HepG2 (cell line): ENCODE results near the gene TGM2. TPM values are rescaled to one million over a fixed set of nuclear protein-coding genes. Genes with fewer than 3 reads are reported as not detected.

ENCODE experiments used
- ADNP ChIP-seq: sonication (generic); formaldehyde crosslinking; IDR thresholded peaks from 2 replicates; pipeline ENCODE4 v1.4.0; 2020; ENCODE audit warnings: missing genetic modification reagents
- CBX5 ChIP-seq: sonication (generic); formaldehyde crosslinking; IDR thresholded peaks from 2 replicates; pipeline ENCODE4 v1.4.0; 2020; ENCODE audit warnings: missing genetic modification reagents, borderline replicate concordance
- HIC2 ChIP-seq: sonication (generic); formaldehyde crosslinking; IDR thresholded peaks from 2 replicates; pipeline ENCODE4 v1.9.0; 2022; ENCODE audit warnings: low read depth, missing genetic modification reagents
- ISX ChIP-seq: sonication (generic); formaldehyde crosslinking; conservative IDR thresholded peaks from 2 replicates; pipeline ENCODE4 v1.5.0; 2020; ENCODE audit warnings: missing genetic modification reagents
- MXD1 ChIP-seq: sonication (generic); formaldehyde crosslinking; IDR thresholded peaks from 2 replicates; pipeline ENCODE4 v1.4.0; 2020; ENCODE audit warnings: mild to moderate bottlenecking, missing genetic modification reagents
- MYNN ChIP-seq: sonication (generic); formaldehyde crosslinking; IDR thresholded peaks from 2 replicates; pipeline ENCODE4 v1.4.0; 2020; ENCODE audit warnings: mild to moderate bottlenecking, low read depth, missing genetic modification reagents
- NFIC ChIP-seq: IDR thresholded peaks from 2 replicates; pipeline ENCODE4 v1.6.1; 2012; ENCODE audit warnings: mild to moderate bottlenecking, low read length, inconsistent platforms
- NFYC ChIP-seq: IDR thresholded peaks from 2 replicates; pipeline ENCODE4 v1.6.1; 2016; ENCODE audit warnings: missing genetic modification reagents, missing compliant biosample characterization
- REXO4 ChIP-seq: sonication (generic); formaldehyde crosslinking; IDR thresholded peaks from 2 replicates; pipeline ENCODE4 v1.8.0; 2022; ENCODE audit warnings: missing genetic modification reagents, mild to moderate bottlenecking, borderline replicate concordance
- SMARCC2 ChIP-seq: fragments of 450-650 bp; IDR thresholded peaks from 2 replicates; pipeline ENCODE4 v1.6.1; 2017; ENCODE audit warnings: antibody characterized with exemption, mild to moderate bottlenecking
- ZBTB33 ChIP-seq: sonication (generic); formaldehyde crosslinking; IDR thresholded peaks from 2 replicates; pipeline ENCODE4 v1.4.0; 2020; ENCODE audit warnings: missing genetic modification reagents
- ZFP41 ChIP-seq: sonication (generic); formaldehyde crosslinking; IDR thresholded peaks from 2 replicates; pipeline ENCODE4 v1.4.0; 2020; ENCODE audit warnings: mild to moderate bottlenecking, missing genetic modification reagents, borderline replicate concordance
- ZNF124 ChIP-seq: sonication (generic); formaldehyde crosslinking; IDR thresholded peaks from 2 replicates; pipeline ENCODE4 v1.4.0; 2020; ENCODE audit warnings: missing genetic modification reagents
- ZNF20 ChIP-seq: sonication (generic); formaldehyde crosslinking; IDR thresholded peaks from 2 replicates; pipeline ENCODE4 v1.4.0; 2020; ENCODE audit warnings: mild to moderate bottlenecking, moderate library complexity, missing genetic modification reagents
- ZNF274 ChIP-seq: sonication (generic); formaldehyde crosslinking; IDR thresholded peaks from 2 replicates; pipeline ENCODE4 v1.5.1; 2020; ENCODE audit warnings: mild to moderate bottlenecking, missing genetic modification reagents
- ZNF335 ChIP-seq: sonication (generic); formaldehyde crosslinking; IDR thresholded peaks from 2 replicates; pipeline ENCODE4 v1.4.0; 2020; ENCODE audit warnings: missing genetic modification reagents
- ZNF33A ChIP-seq: sonication (generic); formaldehyde crosslinking; IDR thresholded peaks from 2 replicates; pipeline ENCODE4 v1.5.1; 2020; ENCODE audit warnings: missing genetic modification reagents, mild to moderate bottlenecking, moderate library complexity, borderline replicate concordance
- ZNF367 ChIP-seq: sonication (generic); formaldehyde crosslinking; IDR thresholded peaks from 2 replicates; pipeline ENCODE4 v1.4.0; 2020; ENCODE audit warnings: missing genetic modification reagents, borderline replicate concordance
- ZNF547 ChIP-seq: sonication (generic); formaldehyde crosslinking; IDR thresholded peaks from 2 replicates; pipeline ENCODE4 v1.5.1; 2020; ENCODE audit warnings: mild to moderate bottlenecking, missing genetic modification reagents
- ZNF772 ChIP-seq: sonication (generic); formaldehyde crosslinking; IDR thresholded peaks from 2 replicates; pipeline ENCODE4 v1.5.0; 2020; ENCODE audit warnings: mild to moderate bottlenecking, missing genetic modification reagents
- ZNF841 ChIP-seq: sonication (generic); formaldehyde crosslinking; IDR thresholded peaks from 2 replicates; pipeline ENCODE4 v1.8.1; 2023; ENCODE audit warnings: missing genetic modification reagents, borderline replicate concordance
- ZSCAN31 ChIP-seq: sonication (generic); formaldehyde crosslinking; IDR thresholded peaks from 2 replicates; pipeline ENCODE4 v1.5.0; 2020; ENCODE audit warnings: low read depth, mild to moderate bottlenecking, missing genetic modification reagents
- polyA plus RNA-seq, 8 experiments: library from polyadenylated mRNA; depleted of rRNA in 3 of 8; stranded (reverse) in 7 of 8; unstranded in 1 of 8; fragments of >200 nt; fragmentation: Illumina TruSeq in 4 of 8; extraction: Trizol in 4 of 8; gene quantifications; 2 replicates each; pipeline versions ENCODE4 v1.2.1 to v1.2.3, GENCODE V29; 2011 to 2016; ENCODE audit warnings: low read depth in 4 of 8, missing spikeins in 1 of 8, mixed read lengths in 1 of 8; ENCODE audit not compliant: insufficient read depth in 1 of 8
- total RNA-seq, 5 experiments: library from RNA; depleted of rRNA; stranded (reverse); fragments of >200 nt; fragmentation: Illumina TruSeq; extraction: Trizol; gene quantifications; 2 replicates each; pipeline ENCODE4 v1.2.3, GENCODE V29; 2016; ENCODE audit warnings: low read depth in 1 of 5

TGM2 gene
- total and polyA plus RNA-seq, 2 of the 13 experiments (the other 11 are each of a cell fraction or from before 2014, with no cell fraction given): 4.2 to 46.4 TPM

- TF ChIP-seq ZNF20 (no peak), ADNP (CRISPR knock-in tag) (no peak), REXO4 (CRISPR knock-in tag) (no peak), ZNF124 (CRISPR knock-in tag) (no peak), MXD1 (no peak), ZNF274 (CRISPR knock-in tag) (no peak), NFIC (no peak), ZNF33A (CRISPR knock-in tag) (no peak), ZNF367 (CRISPR knock-in tag) (no peak), MYNN (CRISPR knock-in tag) (no peak), HIC2 (CRISPR knock-in tag) (no peak), ZNF772 (CRISPR knock-in tag) (no peak), CBX5 (no peak; the same call in 1 of the 2 replicates), ISX (CRISPR knock-in tag) (no peak), ZNF841 (CRISPR knock-in tag) (no peak), ZFP41 (CRISPR knock-in tag) (no peak), ZNF335 (CRISPR knock-in tag) (peak; percentile 23; the same call in 1 of the 2 replicates), SMARCC2 (no peak), ZBTB33 (CRISPR knock-in tag) (peak; percentile 23; the same call in 1 of the 2 replicates), ZSCAN31 (CRISPR knock-in tag) (no peak), NFYC (CRISPR knock-in tag) (no peak; the same call in 1 of the 2 replicates), ZNF547 (0 out of 2 replicates have a peak, but pooled peaks have one; percentile 25)
These were observed 8.4 kb upstream of the TGM2 start (continued) for GRCh38 chr20:38173237-38174156.
